AG04450 (cell line): ENCODE results near the gene MAJIN. TPM values are rescaled to one million over a fixed set of nuclear protein-coding genes. Genes with fewer than 3 reads are reported as not detected.

Source experiments
- CTCF ChIA-PET: fragments of 300-600, 350-600 bp; formaldehyde crosslinking; extraction: SDS; loops from one replicate; lab custom pipeline; 2022; ENCODE audit warnings: antibody characterized with exemption, inconsistent platforms; lab: Charles Lee
- POLR2A ChIA-PET: fragments of 350-600 bp; formaldehyde crosslinking; extraction: SDS; loops from one replicate; lab custom pipeline; 2021; ENCODE audit warnings: antibody characterized with exemption, inconsistent platforms; lab: Yijun Ruan, JAX
- DNase-seq: peaks from one replicate; pipeline ENCODE4 v3.0.0-alpha.2; 2011; ENCODE audit warnings: low read depth, low spot score
- H3K27ac ChIP-seq: one replicate; pipeline ENCODE4 v1.5.1; 2012; ENCODE audit warnings: low read depth, low read length, control low read depth
- H3K27me3 ChIP-seq: one replicate; pipeline ENCODE4 v1.6.0; 2012; ENCODE audit warnings: low read length; ENCODE audit not compliant: control insufficient read depth, insufficient read depth
- H3K4me3 ChIP-seq: 2 replicates; pipeline ENCODE4 v1.5.1; 2011; ENCODE audit warnings: mild to moderate bottlenecking, low read depth, low read length, control low read depth
- H3K9me3 ChIP-seq: 2 replicates; pipeline ENCODE4 v1.5.1; 2012; ENCODE audit warnings: low read length; ENCODE audit not compliant: control insufficient read depth, insufficient read depth
- CTCF ChIP-seq: IDR thresholded peaks from 2 replicates; pipeline ENCODE4 v1.5.1; 2011; ENCODE audit warnings: low read depth, low read length, control low read depth, inconsistent platforms
- polyA plus RNA-seq: library from polyadenylated mRNA; depleted of rRNA; stranded (reverse); fragments of >200 nt; gene quantifications from 2 replicates; pipeline ENCODE4 v1.2.3, GENCODE V29; 2011

The MAJIN gene
- polyA plus RNA-seq, 1 experiment: not detected

- no peak overlapping the region for H3K4me3 ChIP-seq
- CTCF ChIA-PET: no interaction called here
- no peak for TF ChIP-seq CTCF
- no peak for DNase-seq
- no peak overlapping the region for H3K27ac ChIP-seq
- H3K9me3 ChIP-seq: no peaks in the 10 kb centered on the region; the same call in 1 of the 2 replicates
- no peaks in the 10 kb centered on the region for H3K27me3 ChIP-seq
- POLR2A ChIA-PET: no interaction called here
Observed at GRCh38 chr11:64909653-64910343, 62.1 kb downstream of the MAJIN start.

GRCh38 chr11:64908766-64909165 is 63.1 kb downstream of the MAJIN start:
- no peak overlapping the region for H3K27ac ChIP-seq
- DNase-seq: no peak
- TF ChIP-seq CTCF: no peak
- ChIA-PET CTCF (no interaction called here), POLR2A (no interaction called here)
- no peak overlapping the region for H3K4me3 ChIP-seq
- no peaks in the 10 kb centered on the region; the same call in 1 of the 2 replicates for H3K9me3 ChIP-seq
- no peaks in the 10 kb centered on the region for H3K27me3 ChIP-seq

GRCh38 chr11:64906314-64906635 is 65.6 kb downstream of the MAJIN start:
- Histone ChIP-seq H3K27me3 (no peaks in the 10 kb centered on the region), H3K9me3 (no peaks in the 10 kb centered on the region; the same call in 1 of the 2 replicates), H3K27ac (no peak overlapping the region), H3K4me3 (no peak overlapping the region)
- DNase-seq: no peak
- ChIA-PET CTCF (no interaction called here), POLR2A (no interaction called here)
- TF ChIP-seq CTCF: no peak

- ChIA-PET CTCF (no interaction called here), POLR2A (interaction anchor here (0.6 kb wide), 1 partner anchor 19 kb away, joined by 3 read pairs; no protein-coding TSS in a partner anchor)
- no peak for DNase-seq
- H3K9me3 ChIP-seq: no peaks in the 10 kb centered on the region; the same call in 1 of the 2 replicates
- TF ChIP-seq CTCF: no peak
- no peak overlapping the region for H3K4me3 ChIP-seq
- H3K27me3 ChIP-seq: no peaks in the 10 kb centered on the region
- no peak overlapping the region for H3K27ac ChIP-seq
Observed at GRCh38 chr11:64905516-64906313, 66.2 kb downstream of the MAJIN start.

- ChIA-PET POLR2A (no interaction called here), CTCF (no interaction called here)
- H3K27me3 ChIP-seq: no peaks in the 10 kb centered on the region
- no peak overlapping the region for H3K27ac ChIP-seq
- no peaks in the 10 kb centered on the region; the same call in 1 of the 2 replicates for H3K9me3 ChIP-seq
- no peak for DNase-seq
- no peak overlapping the region for H3K4me3 ChIP-seq
- TF ChIP-seq CTCF: no peak
Observed at GRCh38 chr11:64903291-64903833, 68.5 kb downstream of the MAJIN start.
